Measurements from ENCODE around the gene AGPAT4.

Gene AGPAT4

GRCh38 chr6:161110028-161110779 is 163.7 kb downstream of the AGPAT4 start:
- DNase-seq (ENCODE audit: low read depth in 3 of 3), result no peak

- no peak for DNase-seq (ENCODE audit: low read depth in 3 of 3)
Measured at GRCh38 chr6:161109366-161109765, 164.5 kb downstream of the AGPAT4 start.

GRCh38 chr6:161108916-161109315 is 164.9 kb downstream of the AGPAT4 start:
- no peak for DNase-seq (ENCODE audit: low read depth in 3 of 3)

DNA sequence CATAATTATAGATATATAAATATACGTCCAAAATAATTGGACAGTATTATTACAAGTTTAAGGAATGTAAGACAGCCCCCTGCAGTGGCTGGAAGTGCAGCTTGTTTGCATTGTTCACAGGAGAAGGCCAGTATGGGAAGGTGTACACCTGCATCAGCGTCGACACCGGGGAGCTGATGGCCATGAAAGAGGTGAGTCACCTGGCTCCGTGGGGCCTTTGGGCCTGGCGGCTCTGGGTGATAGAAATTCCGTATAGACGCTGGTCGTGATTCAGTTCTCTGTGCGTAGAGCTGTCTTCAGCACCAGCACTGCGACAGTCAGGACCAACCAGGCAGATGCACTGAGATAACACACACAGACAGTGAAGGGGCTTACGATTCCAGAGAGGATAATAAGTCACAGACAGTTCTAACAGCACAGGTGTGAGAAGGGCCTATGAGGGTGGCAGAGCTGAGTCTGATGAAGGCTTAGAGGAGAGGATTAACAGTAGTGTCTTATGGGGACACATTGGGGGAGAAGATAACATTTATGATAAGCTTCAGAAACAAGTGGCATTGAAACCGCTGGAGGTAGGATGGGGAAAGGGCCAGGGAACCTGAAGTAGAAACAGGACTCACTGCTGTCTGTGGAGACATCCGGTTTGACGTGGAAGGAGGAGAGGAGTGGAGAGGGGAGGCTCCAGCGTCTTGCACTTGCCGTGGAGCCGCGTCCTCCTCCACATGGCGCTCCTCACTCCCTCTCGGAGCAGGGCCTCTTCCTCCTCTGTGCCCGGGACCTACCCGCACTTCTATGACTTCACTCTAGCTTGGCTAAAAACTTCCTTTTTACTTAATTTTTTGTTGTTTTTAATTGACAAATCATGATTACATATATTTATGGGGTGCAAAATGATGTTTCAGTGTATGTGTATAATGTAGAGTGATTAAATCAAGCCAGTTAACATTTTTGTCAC is 165.8 kb downstream of the AGPAT4 start:
- DNase-seq (ENCODE audit: low read depth in 3 of 3), result no peak

DNA sequence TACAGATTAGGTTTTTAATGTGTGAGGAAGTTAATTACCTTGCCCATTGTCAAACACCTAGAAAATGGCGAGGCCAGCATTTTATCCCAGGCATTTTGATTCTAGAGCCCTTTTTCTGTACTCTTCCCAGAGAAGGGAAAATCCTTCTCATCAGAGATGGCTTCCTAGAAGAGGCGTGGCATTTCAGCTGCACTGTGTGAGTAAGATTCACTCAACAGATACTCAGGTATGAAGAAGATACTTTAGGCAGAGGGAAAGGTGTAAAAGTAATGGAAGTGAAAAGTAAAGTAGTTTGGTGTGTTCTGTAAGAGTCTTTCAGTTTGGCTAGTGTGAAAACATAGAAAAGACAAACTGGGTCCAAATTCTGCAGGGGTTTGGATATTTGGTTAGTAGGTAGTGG is 168.5 kb downstream of the AGPAT4 start:
- DNase-seq (ENCODE audit: low read depth in 3 of 3), result no peak

DNA sequence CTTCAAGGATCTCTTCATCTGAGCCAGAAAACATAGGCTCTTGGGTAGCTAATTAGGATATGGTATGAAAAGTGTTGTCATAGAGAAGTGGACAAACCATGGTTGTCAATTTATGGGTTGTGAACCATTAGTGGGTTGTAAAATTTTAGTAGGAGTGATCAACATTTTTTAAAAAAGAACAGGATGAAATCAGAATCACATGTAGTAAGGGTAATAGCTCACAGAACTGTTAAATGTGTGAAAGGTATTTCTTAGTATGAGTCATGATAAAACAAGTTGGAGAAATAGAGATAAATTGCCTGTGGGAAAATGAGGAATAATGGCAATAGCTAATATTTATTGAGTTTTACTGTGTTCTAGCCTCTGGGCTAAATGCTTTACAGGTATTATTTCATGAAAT is 168.9 kb downstream of the AGPAT4 start:
- DNase-seq (ENCODE audit: low read depth in 3 of 3), result no peak

DNA sequence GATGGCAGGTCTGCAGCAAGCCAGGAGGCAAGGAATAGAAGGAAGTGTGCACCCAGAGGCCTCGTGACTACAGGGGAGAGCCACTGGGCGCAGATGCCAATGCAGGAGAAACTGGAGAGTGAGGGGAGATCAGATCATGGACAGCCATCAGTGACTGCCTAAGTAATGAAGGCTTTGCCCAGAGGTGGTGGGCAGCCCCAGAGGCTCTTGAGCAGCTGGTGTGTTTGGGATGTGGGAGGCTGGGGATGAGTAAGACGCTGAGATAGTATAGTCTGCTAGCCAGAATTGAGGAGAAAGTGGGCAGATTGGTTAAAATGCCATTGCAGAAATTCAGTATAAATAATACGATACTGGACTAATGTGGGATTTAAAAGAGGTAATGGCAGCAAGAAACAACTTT is 170.4 kb downstream of the AGPAT4 start:
- no peak for DNase-seq (ENCODE audit: low read depth in 3 of 3)

- no peak for DNase-seq (ENCODE audit: low read depth in 3 of 3)
Measured at GRCh38 chr6:161101517-161101916, 172.3 kb downstream of the AGPAT4 start.

DNA sequence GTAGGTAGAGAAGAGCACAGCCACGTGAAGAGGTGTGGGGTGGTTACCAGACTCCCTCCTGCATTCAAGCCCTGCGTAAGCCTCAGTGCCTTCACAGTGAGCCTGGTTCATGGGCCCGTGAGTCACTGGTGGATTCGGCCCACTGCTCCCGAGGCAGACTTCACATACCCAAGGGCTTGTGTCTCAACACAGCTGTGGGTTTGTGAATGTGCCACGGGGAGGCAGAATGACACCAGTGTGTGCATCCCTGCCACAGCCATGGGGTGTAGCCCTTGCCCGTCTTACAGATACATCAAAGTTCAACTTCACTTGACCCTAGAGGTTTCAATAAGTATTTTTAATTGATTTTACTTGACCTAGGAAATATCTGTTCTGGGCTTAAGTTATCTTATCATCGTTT is 173.8 kb downstream of the AGPAT4 start:
- no peak for DNase-seq (ENCODE audit: low read depth in 3 of 3)

DNA sequence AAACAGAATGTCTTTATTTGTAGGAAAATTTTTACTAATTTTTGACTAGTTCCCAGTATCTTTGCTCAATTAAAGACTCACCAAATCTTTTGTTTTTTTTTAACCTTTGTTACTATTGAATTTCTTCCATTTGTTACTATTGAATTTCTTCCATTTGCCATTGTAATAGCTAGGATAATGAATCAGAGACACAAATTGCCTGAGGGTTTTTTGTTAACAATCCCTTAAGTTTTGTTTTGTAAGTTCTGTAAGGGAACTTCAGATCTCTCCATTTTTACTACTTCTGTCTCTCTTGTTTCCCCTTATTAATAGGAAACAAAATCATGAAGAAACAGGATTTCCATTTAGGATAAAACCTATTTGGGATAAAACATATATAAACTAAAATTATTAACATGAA is 177.9 kb downstream of the AGPAT4 start:
- DNase-seq (ENCODE audit: low read depth in 3 of 3), result no peak

DNA sequence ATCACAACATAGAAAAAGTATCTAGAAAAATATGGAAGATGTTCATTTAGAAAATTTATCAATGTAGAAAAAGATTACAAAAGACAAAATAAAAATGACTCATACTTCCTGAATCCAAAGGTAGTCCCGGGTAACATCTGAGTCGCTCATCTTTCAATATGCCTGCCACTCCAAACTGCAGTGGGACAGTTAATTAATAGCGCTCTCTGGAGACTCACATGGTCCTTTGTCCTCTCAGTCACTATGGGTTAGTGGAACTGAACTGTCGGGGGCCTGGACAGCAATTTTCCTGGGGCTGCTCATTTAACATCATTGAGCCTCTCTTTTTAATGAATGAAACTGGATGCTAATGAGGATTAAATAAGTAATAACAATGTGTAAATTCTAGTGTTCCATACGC is 178.9 kb downstream of the AGPAT4 start:
- no peak for DNase-seq (ENCODE audit: low read depth in 3 of 3)

- DNase-seq (ENCODE audit: low read depth in 3 of 3), result no peak
Measured at GRCh38 chr6:161091972-161092701, 181.7 kb downstream of the AGPAT4 start.

- DNase-seq (ENCODE audit: low read depth in 3 of 3), result no peak
Measured at GRCh38 chr6:161091151-161091550, 182.7 kb downstream of the AGPAT4 start.

DNA sequence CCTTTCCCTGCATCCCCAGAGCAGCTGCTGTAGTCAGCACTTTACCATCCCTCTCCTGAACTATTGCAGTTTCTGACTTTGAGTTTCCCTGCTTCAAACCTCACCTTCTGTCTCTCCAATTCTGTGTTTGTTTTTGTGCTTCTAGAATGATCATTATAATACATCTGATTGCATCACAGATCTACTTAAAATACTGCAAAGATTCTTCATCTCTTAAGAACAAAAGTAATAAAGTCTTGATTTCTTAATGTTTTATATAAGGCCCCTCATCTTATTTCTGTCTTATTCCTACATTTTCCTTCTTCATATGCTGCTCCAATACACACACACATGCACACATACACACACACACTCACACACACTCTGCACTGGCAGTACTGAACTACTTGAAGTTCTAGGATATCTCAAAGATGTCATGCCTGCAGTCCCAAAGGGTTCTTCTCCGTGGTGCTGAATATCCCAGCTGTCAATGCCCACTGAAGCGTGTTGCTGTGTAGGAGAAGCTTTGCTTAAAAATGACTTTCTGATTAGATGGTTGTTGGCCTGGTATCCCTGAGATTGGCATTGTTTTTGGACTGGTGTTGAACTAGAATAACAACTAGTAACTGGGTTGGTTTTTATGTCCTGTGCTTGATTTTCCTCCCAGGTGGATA is 185.1 kb downstream of the AGPAT4 start:
- DNase-seq (ENCODE audit: low read depth in 3 of 3), result no peak

GRCh38 chr6:161085246-161085645 is 188.6 kb downstream of the AGPAT4 start:
- DNase-seq (ENCODE audit: low read depth in 3 of 3), result no peak

- DNase-seq (ENCODE audit: low read depth in 3 of 3), result no peak
Measured at GRCh38 chr6:161082215-161082614, 191.6 kb downstream of the AGPAT4 start.

DNA sequence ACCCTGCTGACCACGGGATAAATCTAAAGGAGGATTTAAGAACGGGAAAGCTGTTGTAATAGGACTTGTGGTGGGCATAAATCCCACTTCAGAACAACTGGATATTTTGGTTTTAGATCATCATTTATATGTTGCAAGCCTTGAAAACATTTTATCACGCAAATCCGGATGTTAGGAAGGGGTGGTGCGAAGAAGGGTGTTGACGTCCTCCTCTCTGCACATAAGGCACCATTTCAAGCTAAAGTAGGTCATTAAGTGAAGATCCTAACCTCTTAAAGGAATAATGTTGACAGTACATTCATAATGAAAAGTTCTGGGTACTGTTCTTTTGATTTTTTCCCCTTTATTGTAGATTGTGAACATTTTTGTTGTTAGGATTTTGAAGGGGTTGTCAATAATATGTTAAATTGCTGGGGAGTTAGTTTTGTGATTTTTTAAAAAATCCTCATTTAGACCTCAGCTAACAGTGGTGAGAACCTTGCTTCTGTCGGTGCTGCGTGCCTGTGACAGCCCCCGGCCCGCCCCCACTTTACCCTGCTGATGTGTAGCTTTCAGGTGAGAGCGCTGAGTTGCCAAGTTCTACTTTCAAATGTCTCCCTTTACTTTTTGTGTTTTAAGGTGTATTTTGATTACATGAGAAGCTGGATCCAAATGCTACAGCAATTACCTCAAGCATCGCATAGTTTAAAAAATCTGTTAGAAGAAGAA is 193.4 kb downstream of the AGPAT4 start:
- DNase-seq (ENCODE audit: low read depth in 3 of 3), result no peak

Data from stimulated activated CD4-positive, alpha-beta T cell treated with anti-CD3 and anti-CD28 coated beads, TNF-alpha, amount 100 ng/mL, for 24 hours (primary cell).